Kidney (tissue), 14 donors: ENCODE measurements around the gene RHO. TPM values are rescaled to one million over a fixed set of nuclear protein-coding genes. Genes with fewer than 3 reads are reported as not detected.
A peak's percentile ranks its signal among the peaks of the same experiment; 100 is the strongest.
"Not testable (repeated sequence)": the region's sequence is repeated elsewhere in the genome, so short reads cannot be mapped to it uniquely, and the experiment has no call there.

Experiments used
- DNase-seq, 5 donors: peaks; one replicate each; pipeline ENCODE4 v3.0.0-alpha.2; 2013 to 2020
- FAIRE-seq: peaks from 2 replicates; lab custom pipeline; 2012; peaks lifted over from hg19 to GRCh38; lab: Jason Lieb, UNC
- H3K27ac ChIP-seq, 2 donors: one replicate each; pipeline ENCODE4 v1.7.0; 2013; ENCODE audit warnings: low read depth in 2 of 2, low read length in 2 of 2, inconsistent platforms in 1 of 2
- H3K27me3 ChIP-seq: one replicate; pipeline ENCODE4 v1.7.1; 2013; ENCODE audit warnings: low read length, inconsistent platforms; ENCODE audit not compliant: control insufficient read depth, insufficient read depth
- H3K36me3 ChIP-seq, 3 donors: one replicate each; pipeline versions ENCODE4 v1.7.0 to v1.7.1; 2013; ENCODE audit warnings: low read length in 3 of 3, control low read depth in 1 of 3, inconsistent platforms in 1 of 3; ENCODE audit not compliant: insufficient read depth in 3 of 3, control insufficient read depth in 2 of 3
- H3K4me1 ChIP-seq, 3 donors: one replicate each; pipeline versions ENCODE4 v1.7.0 to v1.7.1; 2013; ENCODE audit warnings: low read length in 3 of 3, inconsistent platforms in 1 of 3, low read depth in 1 of 3; ENCODE audit not compliant: control insufficient read depth in 2 of 3, insufficient read depth in 2 of 3
- H3K4me3 ChIP-seq, 3 donors: one replicate each; pipeline versions ENCODE4 v1.7.0 to v1.8.1; 2013; ENCODE audit warnings: low read length in 3 of 3, control low read depth in 1 of 3, inconsistent platforms in 1 of 3
- H3K9ac ChIP-seq, 3 donors: one replicate each; pipeline versions ENCODE4 v1.7.0 to v1.7.1; 2013; ENCODE audit warnings: low read length in 3 of 3, control low read depth in 1 of 3, inconsistent platforms in 1 of 3
- H3K9me3 ChIP-seq, 3 donors: one replicate each; pipeline versions ENCODE4 v1.7.0 to v1.7.1; 2013; ENCODE audit warnings: low read length in 3 of 3, control low read depth in 1 of 3, inconsistent platforms in 1 of 3; ENCODE audit not compliant: control insufficient read depth in 2 of 3, insufficient read depth in 1 of 3
- intact Hi-C: fragments of 100-400 bp; cut with DNase I; formaldehyde crosslinking; loops from one replicate; pipeline ENCODE4 v1.11.1; 2022
- polyA plus RNA-seq: library from polyadenylated mRNA; stranded (reverse); fragments of 350-450 nt; fragmentation: Illumina TruSeq; extraction: RNeasy Lipid Tissue Mini Kit (QIAGEN cat#74804); gene quantifications from one replicate; pipeline ENCODE4 v1.2.3, GENCODE V29; 2014; ENCODE audit warnings: low read depth, low replicate concordance; ENCODE audit not compliant: insufficient read depth
- total RNA-seq: library from RNA; stranded (reverse); fragmentation: NEBNext Ultra II Directional; extraction: Animal tissue kit (Norgen Biotek cat#: 25700); gene quantifications from one replicate; pipeline ENCODE4 v1.2.1, GENCODE V29; 2021
- TF ChIP-seq, protein P1 (sequence below): IDR thresholded peaks from 3 replicates; pipeline ENCODE4 v1.5.1; 2012; ENCODE audit warnings: mild to moderate bottlenecking, moderate library complexity, borderline replicate concordance; ENCODE audit not compliant: insufficient read depth; ENCODE audit errors: extremely low read depth
- donor health status: control.
- donor health status: control.
- donor health status: control.
- donor health status: control.
- donor health status: control.
- donor health status: DM: yes; HTN: yes; CAD: no.
- donor health status: Normal renal cell carcinoma (clear cell type).

Gene RHO
- total and polyA plus RNA-seq, 2 donors from 2014 or later = not detected

DNA sequence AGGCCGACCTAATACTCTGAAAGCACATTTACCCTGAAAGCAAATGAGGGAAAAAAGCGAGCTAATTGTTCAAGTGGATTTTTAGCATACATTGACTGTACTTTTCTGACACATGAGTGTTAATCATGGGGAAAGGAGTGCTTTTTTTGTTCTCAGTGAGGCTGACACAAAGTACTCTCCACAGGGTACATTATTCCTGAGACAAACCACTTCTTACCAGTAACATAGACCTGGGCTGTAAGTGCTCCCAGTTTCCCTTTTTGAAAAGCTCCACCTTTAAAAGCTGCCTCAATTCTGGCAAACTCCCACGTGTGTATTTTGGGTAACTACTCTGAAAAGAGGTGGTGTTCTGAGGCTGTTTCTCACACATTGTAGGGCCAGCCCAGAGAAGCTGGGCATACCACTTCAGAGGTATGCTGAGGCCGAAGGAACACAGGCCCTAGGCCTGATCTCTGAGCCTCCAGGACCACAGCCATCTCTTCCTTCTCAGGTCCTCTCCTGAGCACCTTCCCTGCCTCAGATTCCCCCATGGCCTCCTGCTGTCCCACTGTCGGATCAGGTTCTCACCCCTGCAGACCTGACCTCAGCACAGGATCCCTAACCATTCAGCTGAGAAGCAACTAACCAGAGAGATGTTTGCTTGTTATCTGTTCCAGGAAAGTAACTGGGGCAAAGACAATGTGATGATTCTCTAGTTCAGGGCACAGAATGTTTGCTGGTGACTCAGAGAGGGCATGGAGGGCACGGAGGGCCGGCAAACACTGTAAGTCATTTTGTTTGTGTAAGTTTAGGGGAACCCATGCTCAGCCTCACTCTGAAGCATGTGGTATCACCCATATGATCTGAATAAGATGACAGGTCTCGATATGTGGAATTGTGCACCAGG lies 29.6 kb upstream of the RHO start:
- DNase-seq, H3K9ac ChIP-seq, H3K4me3 ChIP-seq, FAIRE-seq, H3K27ac ChIP-seq, intact Hi-C loops, H3K4me1 ChIP-seq, H3K27me3 ChIP-seq, H3K9me3 ChIP-seq: not testable (repeated sequence)
- peaks cover 0 to 12% (median 10%) of the 10 kb centered on the region in 3 donors for H3K36me3 ChIP-seq

DNA sequence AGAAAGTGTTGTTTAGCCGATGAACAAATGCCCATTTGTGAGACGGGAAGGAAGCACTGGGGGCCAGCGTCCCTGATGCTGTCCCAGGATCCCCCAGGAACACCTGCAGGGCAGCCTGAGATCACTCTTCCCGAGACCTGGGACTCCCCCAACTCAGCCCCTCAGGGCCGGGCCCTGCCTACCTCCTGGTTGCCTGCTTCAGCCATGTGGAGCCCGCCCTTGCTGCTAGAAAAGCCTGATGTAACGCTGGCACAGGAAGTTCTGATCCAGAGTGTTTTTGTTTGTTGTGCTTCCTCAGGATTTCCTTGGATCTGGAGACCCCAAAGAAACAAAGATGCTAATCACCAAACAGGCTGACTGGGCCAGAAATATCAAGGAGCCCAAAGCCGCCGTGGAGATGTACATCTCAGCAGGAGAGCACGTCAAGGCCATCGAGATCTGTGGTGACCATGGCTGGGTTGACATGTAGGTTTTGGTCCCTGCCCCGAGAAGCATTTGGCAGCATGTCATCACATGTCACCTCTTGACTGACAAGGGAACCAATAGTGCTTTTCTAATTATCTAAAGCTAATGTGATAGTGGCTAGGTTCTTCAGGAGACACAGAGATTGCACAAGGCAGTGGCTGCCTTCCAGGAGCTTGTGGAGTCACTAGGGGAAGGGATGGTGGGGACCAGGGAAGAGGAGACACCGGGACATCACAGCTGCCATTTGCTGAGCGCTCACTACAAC lies 28.7 kb upstream of the RHO start:
- peaks cover 0 to 16% (median 10%) of the 10 kb centered on the region in 3 donors for H3K36me3 ChIP-seq
- H3K4me3 ChIP-seq, H3K27ac ChIP-seq, H3K9me3 ChIP-seq, H3K27me3 ChIP-seq, FAIRE-seq, H3K9ac ChIP-seq, intact Hi-C loops, H3K4me1 ChIP-seq, DNase-seq: not testable (repeated sequence)

DNA sequence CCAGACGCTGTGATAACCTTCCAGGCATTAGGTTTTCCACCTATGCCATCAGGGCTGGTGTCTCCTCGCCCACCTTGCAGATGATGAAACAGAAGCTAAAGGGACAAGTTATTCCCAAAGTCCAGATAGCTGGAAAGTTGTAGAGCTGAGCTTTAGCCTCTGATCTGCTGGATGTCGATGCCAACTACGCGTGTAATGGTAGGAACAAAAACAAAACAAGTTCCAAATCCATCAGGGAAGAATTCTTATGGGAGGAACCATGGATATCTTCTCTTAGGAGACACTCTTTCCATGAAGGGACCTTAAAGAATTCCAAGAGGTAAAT lies 28.1 kb upstream of the RHO start:
- Histone ChIP-seq H3K36me3 (peaks cover 0 to 16% (median 10%) of the 10 kb centered on the region in 3 donors), H3K27ac (peak overlapping the region in 1 of 2 donors; percentile 10), H3K4me3 (no peak overlapping the region), H3K27me3 (no peaks in the 10 kb centered on the region), H3K9me3 (no peaks in the 10 kb centered on the region), H3K4me1 (peaks cover 0 to 7% (median 0%) of the 10 kb centered on the region in 3 donors), H3K9ac (no peak overlapping the region)
- intact Hi-C loops = no loop called here
- TF ChIP-seq, protein P1, sequence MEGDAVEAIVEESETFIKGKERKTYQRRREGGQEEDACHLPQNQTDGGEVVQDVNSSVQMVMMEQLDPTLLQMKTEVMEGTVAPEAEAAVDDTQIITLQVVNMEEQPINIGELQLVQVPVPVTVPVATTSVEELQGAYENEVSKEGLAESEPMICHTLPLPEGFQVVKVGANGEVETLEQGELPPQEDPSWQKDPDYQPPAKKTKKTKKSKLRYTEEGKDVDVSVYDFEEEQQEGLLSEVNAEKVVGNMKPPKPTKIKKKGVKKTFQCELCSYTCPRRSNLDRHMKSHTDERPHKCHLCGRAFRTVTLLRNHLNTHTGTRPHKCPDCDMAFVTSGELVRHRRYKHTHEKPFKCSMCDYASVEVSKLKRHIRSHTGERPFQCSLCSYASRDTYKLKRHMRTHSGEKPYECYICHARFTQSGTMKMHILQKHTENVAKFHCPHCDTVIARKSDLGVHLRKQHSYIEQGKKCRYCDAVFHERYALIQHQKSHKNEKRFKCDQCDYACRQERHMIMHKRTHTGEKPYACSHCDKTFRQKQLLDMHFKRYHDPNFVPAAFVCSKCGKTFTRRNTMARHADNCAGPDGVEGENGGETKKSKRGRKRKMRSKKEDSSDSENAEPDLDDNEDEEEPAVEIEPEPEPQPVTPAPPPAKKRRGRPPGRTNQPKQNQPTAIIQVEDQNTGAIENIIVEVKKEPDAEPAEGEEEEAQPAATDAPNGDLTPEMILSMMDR = no peak
- DNase-seq (no peak), FAIRE-seq (no peak)

DNA sequence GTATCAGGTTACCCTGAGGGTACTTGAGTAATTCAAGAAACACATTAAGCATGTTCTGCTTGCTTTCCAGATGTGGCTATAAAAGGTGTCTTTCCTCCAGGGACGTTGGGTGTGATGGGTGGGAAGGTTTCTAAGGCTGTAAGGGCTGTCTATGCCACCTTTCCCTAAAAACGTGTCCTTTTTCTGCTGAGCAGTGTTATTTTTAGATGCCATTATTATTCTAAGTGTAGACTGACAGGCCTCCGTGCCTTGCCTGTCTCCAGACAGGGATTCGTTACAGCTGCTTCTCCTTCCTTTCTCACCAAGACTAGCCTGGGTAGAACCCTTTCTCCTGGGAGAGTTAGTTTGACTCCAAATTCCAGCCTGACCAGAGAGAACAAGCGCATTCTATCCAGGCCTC lies 26.8 kb upstream of the RHO start:
- Histone ChIP-seq H3K4me3 (no peak overlapping the region), H3K36me3 (peaks cover 0 to 16% (median 10%) of the 10 kb centered on the region in 3 donors), H3K4me1 (peaks cover 0 to 3% (median 3%) of the 10 kb centered on the region in 3 donors), H3K27ac (no peak overlapping the region), H3K9ac (no peak overlapping the region), H3K27me3 (no peaks in the 10 kb centered on the region), H3K9me3 (no peaks in the 10 kb centered on the region)
- DNase-seq = no peak
- FAIRE-seq = no peak
- TF ChIP-seq, protein P1 = no peak
- intact Hi-C loops = no loop called here
